Stimulated activated CD4-positive, alpha-beta T cell treated with anti-CD3 and anti-CD28 coated beads, Interleukin-1b, Interleukin-23, amount 100 ng/mL, for 24 hours (primary cell): Measurements from ENCODE around the gene FNDC11.

Experiments used
- DNase-seq, 4 experiments: peaks; one replicate each; pipeline ENCODE4 v3.0.0-alpha.2; 2020; ENCODE audit warnings: low read depth in 4 of 4, low spot score in 1 of 4

Gene FNDC11

DNA sequence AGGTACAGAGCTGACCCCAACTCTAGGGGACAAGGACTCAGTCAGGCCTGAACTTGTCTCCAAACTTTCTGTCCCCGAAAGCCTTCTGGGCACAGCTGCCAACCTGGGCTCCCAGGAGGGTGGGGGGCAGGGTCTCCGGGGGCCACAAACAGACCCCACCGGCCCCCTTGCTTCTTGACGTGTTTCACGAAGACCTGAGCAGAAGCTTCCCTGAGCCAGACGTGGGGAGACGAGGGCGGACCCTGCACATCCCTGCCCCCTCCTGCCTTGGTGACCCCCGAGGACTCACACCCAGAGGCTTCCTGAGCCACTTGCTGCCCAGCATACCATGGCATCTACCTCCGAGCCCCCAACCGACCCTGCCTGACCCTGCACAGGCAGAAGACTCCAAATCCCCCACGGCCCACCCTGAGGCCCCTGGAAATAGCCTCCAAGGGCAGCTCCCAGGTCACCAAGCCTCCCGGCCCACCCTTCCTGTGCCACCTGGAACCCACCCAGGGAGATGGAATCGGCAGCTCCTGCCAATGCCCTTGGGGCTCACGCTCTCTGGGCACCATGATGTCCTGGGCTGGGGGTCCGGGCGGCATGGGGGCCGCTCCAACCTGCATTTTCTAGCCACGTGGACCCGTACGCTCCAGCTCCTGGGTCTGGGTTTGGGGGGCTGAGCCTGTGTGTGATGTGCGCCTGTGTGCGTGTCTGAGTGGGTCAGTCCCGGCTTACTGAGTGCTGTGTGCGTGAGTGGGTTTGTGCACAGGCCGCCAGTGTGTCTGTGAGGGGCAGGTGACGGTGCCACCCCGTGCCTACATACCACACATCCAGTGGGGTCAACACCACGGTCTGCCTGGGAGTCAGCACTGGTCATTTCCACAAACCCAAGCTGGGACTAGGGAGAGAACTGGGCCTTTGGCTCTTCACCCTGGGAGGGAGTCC lies 14.3 kb upstream of the FNDC11 start:
- DNase-seq: no peak

DNA sequence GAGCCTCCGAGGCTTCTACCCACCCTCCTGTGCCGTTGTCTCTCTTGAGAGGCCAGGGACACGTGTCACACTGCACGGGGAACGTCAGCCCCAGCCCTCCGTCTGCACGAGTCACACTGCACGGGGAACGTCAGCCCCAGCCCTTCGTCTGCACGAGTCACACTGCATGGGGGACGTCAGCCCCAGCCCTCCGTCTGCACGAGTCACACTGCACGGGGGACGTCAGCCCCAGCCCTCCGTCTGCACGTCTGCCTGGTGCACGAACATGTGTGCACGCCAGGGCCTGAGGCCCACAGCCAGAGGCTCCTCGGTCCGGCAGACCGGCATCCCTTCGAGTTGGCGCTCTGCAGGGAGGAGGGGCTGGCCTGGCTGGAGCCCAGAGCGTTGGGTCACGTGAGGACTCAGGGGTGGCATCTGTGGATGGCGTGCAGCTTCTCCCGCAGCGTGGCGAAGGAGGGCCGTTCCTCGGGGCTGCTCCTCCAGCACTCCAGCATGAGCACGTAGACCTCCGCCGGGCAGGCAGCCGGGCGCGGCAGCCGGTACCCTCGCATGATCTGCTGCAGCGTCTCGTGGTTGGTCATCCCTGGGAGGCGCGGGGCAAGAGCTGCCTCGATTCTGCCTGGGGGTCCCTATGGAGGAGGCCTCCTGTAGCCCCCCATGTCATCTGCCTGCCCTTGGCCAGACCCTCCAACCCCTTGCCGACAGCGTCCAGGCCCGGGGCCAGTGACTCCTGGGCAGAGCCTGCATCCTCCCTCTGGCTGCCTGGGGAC lies 13.4 kb upstream of the FNDC11 start:
- no peak for DNase-seq

DNA sequence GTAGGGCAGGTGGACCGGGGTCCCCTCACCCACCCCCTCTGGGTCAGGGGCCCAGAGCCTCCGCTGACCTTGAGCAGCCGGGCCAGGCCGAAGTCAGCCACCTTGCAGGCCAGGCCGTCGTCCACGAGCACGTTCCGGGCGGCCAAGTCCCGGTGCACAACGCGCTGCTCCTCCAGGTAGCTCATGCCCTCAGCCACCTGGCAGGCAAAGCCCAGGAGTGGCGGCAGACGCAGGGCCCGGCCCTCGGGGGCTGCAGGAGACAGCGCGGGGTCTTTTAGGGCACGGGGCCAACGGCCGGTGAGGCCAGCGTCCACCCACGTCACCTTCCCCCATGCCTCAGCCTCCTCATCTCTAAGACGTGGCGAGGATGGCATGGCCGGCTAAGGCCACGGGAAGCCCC lies 12.6 kb upstream of the FNDC11 start:
- DNase-seq: no peak

DNA sequence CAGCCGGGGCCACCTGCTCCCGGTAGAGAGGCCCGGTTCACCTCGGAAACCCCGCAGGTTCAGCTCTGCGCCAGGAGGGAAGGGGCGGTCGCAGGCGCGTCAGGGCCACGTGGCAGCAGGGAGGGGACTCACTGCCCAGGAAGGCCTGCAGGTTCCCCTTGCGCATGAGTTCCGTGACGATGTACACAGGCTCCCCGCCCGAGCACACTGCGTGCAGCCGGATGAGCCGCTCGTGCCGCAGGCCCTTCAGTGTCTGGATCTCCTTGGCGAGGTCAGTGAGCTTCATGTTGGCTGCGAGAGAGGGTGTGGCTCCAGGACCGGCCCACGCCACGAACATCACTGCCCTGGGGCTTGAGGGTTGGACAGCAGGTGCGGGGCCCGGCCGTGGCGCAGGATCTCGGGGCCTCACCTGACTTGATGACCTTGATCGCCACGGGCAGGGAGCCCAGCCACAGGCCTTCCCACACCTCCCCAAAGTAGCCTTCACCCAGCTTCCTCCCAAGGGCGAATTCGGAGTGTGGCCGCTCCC lies 11.9 kb upstream of the FNDC11 start:
- DNase-seq: no peak

DNA sequence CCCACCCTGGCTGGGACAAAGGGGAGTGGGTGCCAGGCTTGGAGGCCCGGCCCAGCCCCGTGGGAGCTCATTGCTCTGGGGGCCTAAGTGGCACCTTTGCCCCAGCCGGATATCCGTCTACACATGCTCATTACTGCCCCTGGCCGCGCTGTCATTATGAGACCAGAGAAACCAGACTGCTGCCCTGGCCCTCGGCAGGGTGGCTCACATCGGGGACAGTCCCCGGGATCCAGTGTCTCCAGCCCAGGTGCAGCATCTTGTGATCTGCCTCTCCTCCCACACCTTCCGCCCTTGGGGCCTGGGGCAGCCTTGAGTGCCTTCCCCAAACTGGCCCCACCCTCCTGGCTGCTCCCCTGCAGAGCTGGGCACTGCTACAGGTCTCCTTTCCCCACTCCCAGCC lies 11.3 kb upstream of the FNDC11 start:
- DNase-seq: no peak

DNA sequence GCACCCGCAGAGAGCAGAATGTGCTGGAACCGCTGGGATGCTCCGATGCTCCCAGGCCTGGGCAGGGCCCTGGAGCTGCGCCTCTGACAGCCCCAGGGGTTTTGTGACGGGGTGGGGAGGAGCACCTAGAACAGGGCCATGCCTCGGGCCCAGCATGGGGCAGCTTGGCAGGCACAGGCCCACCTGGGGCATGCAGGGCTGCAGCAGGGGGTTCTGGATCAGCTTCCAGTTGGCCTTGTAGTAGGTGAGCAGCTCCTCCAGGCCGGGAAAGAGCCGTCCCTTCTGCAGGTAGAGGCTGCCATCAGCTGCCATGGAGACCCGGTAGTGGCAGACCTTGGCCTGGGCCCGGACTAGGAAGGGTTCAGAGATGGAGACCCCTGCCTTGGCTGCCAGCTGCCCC lies 10.8 kb upstream of the FNDC11 start:
- DNase-seq: no peak

DNA sequence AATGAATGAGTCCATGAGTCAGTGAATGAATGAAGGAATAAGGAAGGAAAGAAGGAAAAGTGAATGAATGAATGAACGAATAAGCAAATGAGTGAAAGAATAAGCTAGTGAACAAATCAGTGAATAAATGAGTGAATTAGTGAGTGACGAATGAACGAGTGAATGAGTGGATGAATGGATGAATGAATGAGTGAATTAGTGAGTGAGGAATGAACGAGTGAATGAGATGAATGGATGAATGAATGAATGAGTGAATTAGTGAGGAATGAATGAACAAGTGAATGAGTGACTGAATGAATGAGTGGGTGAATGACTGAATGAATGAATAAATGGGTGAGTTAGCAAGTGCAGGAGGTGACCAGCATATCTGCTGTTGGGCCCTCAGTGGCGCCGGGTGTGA lies 10.2 kb upstream of the FNDC11 start:
- DNase-seq: no peak

DNA sequence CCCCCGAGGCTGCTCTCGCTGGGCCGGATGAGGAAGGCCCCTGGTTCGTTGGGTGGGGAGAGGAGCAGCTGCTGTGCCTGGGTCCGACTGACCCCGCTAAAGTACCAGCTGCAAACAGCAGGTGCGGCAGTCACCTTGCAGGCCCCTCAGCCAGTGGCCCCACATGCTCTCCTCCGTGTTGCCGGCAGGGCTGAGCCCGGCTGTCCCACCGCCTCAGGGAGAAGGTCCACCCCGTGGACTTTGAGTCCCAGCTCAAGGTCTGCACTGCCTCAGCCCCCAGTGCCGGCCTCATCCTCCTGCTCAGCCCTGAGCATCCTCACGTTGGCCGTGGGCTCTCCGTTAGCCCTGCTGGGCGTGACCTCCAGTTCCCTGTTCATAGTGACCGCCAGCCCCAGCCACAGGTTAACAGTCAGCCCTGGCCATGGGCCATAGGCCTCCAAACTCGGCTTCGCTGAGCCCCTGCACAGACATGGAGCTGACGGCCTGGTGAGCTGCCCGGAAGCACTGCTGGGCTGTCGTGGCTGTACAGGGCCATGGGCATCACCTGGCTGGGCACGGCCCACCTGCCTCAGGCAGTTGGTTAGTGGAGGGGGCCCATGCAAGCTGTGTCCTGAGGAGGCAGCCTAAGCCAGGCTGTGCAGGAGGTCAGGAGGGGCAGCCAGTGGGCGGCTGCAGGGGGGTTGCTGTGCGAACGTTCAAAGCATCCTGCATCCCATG lies 9.6 kb upstream of the FNDC11 start:
- no peak for DNase-seq

DNA sequence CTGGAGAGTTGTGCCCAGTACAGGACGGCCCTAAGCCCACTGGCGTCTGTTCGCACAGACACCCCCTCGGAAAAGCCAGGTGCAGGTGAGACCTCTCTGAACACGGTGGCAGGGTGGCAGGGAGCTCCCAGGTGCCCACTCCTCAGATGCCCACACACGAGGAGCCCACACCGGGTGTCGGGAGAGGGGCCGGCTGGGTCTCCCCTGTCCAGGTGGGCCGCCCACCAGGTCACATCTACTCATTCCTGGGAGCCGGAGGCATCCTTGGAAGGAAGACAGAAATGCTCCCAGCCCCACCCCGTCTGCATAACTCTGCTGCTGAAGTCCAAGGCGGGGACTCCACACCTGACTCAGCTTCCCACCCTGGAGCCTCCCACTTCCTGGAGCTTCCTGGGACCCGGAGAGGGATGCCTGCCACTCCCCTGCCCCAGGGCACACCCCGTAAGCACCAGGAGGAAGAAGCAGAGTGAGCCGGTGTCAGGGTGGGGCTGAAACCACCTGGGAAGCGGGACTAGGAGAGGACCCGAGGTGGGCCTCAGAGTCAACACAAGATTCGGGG lies 8.9 kb upstream of the FNDC11 start:
- DNase-seq: no peak

DNA sequence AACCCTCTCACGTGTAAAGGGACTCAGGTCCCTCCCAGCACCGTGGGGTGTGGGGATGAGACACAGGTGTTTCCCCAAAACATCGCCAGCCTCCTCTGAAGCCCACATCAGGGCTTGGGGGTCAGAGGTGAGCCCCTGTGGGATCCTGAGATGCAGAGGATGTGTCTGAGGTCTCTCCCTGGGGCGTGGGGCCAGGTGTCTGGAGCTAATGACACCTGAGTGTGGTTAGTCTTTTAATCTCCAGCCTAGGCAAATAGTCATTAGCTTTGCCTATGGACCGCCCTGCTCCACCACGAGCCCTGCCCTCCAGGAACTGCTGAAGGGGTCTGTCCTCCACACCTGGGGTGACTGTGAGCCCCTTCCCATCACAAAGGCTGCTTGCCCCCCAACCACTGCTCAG lies 8.1 kb upstream of the FNDC11 start:
- no peak for DNase-seq

DNA sequence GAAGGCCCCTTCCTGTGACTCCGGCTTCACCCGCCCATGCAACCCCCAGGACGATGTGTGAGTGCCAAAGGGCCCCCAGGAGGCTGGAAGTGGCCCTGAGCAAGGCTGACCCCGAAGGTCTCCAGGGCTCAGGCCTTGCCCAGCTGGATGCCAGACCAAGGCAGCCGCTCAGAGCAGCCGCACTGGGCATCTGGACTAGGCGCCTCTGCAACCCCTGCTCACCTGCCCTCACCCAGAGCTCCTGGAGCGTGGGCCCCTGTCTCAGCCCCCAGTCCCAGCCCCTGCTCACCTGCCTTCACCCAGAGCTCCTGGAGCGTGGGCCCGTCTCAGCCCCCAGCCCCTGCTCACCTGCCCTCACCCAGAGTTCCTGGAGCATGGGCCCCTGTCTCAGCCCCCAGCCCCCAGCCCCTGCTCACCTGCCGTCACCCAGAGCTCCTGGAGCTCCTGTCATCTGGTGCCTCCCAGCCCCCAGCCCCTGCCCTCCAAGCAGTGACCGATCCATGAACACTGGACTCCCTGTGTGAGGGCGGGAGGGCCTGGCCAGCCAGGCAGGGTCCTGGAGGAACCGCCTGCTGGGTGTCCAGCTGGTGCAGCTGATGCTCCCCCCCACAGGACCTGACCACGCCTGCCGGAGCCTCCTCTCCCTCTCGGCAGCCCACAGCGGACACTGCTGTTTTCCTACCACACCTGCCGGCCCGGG lies 7.6 kb upstream of the FNDC11 start:
- no peak for DNase-seq

DNA sequence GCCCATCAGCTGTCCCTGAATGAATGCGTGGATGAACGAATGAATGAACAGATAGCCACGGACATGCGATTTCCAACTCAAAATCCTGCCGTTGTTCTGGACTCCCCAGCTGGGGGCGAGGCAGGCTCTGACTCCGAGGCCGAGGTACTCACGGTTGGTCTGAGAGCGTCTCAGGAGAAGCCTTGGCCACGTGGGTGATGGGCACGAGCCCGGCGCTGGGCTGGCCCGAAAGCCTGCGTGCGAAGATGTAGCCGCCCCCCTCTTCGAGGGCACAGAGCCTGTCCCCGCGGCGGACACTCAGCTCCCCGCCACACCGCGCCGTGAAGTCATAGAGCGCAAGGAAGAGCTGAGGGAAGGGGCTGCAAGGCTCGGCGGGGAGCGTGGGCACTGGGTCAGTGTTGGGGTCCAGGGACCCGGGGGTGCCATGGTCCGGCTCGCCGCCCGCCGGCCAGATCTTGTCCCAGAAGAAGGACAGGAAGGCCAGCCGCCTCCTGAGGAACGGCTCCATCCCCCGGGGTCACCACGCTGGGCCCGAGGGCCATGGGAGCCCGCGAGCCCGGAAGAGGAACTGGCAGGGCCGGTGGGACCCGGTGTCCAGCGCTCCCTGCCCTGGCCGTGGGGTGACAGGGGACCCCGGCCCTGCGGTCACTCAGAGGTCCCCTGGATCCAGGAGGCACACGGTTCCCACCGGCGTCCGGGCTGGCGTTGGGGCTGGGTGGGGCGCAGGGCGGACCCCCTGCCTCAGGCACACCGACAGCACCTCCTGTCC lies 6.8 kb upstream of the FNDC11 start:
- no peak for DNase-seq

DNA sequence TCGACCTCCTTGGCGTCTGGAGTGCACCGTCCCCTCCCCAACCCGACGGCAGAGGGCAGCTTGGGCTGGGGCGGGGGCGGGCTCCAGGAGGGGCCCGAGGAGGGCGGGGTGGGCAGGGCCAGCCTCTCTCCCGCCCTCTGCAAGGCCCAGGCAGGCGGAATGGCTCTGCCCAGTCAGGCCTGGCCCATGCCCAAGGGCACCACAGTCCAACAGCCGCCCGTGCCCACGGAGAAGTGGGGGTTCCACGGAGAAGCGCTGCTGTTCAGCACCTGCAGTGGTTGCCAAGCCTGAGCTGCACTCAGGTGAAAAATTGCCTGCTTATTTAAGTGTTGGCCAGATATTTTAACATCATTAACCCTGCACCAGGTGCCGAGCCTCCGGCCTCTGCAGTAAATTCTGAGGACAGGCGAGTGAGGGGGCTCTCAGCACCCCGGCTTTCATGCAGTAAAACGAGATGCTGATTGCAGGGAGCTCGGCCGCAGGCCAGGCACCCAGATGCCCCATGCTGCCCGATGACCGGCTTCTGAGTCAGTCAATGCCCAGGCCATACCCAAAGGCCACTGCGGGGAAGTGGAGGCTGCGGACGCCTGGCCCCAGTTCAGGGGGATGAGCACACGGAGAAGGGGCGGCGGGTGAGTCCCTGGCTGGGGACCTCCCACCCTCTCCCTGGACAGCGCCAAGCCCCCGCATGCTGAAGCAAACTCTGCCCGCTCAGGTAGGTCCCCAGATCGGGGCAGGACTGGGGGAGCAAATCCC lies 6.1 kb upstream of the FNDC11 start, which contains the start of gene SRMS:
SRMS (minus strand) TSS at position 25 of the 756 bp plus-strand sequence. CDS start 286 bp downstream, outside the sequence.
- DNase-seq: no peak

DNA sequence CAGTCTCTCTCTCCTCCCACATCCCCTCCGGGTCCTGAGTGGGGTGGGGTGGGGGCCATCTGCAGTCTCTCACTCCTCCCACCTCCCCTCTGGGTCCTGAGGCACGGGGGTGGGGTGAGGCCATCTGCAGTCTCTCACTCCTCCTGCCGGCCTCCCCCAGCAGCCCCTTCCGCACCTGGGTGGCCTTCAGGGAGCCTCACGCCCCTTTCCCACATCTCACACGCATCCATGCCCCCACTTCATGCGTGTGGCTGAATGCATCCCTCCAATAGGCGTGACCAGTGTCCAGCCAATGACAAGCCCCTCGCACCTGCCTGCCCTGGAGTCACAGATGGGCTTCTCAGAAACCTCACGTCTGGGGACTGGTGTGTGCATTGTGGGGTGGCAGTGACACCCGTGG lies 5.4 kb upstream of the FNDC11 start:
- DNase-seq: no peak

DNA sequence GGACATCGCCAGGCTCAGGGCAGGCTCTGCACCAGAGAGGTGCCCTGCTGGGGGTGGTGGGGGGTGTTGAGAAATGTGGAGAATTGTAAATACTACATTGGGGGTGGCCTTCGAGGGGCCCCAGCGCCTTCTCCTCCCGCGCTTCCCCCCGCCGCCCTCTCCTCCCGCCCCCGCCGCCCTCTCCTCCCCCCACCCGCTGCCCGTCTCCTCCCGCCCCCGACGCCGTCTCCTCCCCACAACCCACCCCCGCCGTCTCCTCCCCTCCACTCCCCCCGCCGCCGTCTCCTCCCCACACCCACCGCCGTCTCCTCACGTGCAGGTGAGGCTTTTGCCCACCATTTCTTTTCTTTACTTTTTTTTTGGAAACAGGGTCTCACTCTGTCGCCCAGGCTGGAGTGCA lies 4.9 kb upstream of the FNDC11 start:
- DNase-seq: no peak

DNA sequence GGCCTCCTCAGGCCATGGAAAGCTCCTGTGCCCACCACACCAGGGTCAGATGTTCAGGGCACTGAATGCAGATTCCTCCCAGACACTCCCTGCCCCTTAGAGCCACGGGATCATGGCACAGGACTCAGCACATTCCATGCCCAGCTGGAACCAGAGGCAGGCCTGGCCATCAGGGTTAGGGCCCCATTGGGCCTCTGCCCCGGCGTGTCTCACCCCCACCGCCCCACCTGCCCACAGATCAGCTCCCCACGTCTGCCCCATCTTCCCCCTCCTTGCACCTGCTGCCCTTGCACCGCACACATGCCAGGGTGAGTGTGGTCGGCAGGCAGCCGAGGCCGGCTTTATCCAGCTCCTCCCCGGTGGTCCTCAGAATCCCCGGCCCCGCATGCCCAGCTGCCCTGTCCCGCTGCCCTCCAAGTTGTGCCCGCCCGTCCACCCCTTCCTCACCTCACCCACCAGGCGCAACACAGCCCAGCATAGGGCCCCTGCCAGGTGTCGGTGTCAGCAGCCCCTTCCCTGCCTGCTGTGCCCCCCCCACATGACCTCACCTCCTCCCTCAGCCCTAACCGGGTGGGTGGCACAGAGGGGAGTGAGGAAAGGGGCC lies 4.2 kb upstream of the FNDC11 start:
- DNase-seq: no peak

DNA sequence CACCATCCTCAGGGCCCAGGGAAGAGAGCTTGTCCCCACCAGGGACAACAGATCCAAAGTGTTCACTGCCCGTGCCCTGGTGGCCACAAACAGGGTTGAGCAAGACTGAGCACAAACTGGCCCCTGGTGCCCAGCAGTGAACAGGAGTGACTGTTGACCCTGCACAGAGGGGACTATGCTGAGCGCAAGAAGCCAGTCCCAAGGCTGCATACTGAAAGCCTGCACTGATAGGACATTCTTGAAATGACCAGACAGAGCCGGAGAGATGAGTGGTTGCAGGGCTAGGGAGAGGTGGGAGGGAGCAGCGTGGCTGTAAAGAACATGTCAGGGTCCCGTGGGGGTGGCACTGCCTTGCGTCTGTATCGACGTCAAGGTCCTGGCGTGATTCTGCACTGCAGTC lies 2.9 kb upstream of the FNDC11 start:
- no peak for DNase-seq

DNA sequence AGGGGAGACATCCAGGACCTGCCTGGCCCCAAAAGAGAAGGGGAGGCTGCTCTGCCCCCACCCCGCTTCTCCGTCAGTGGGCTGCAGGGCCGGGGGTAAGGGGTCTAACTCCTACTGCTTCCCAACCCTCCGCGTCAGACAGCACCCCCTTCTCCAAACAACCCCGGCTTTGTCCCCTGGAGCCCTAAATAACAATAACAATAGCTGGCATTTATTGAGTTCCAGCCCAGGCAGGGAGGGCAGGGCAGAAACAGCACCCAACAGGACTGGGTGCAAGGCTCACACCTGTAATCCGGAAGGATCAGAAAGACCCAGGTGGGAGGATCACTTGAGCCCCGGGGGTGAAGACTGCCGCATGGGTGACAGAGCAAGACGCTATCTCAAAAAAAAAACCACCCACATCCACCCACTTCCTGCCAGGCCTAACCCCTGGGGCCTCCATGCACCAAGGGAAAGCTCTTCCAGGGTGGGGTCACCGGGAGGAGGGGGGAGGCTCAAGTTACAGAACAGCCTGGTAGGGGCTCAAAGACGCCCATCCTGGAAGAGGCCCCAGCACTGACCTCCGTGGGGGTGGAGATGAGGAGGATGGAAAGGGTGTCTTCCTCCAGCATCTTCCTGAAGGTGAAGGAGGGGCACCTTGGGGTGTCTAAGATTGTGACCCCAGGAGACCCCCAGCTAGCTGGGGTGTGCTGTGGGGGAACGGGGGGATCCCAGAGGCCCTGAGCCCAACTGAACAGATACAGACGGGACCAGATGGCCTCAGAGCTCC lies 1.3 kb upstream of the FNDC11 start:
- no peak for DNase-seq
